Common myeloid progenitor, CD34-positive (primary cell): ENCODE results near the gene ZNF821.
"Not testable (repeated sequence)": the region's sequence is repeated elsewhere in the genome, so short reads cannot be mapped to it uniquely, and the experiment has no call there.

Experiments used
- CTCF ChIA-PET: fragments of 350-600 bp; sonication (Branson Sonifier 250); formaldehyde crosslinking; loops from one replicate; lab custom pipeline; 2021; ENCODE audit warnings: antibody characterized with exemption; lab: Charles Lee
- POLR2A ChIA-PET: fragments of 350-600 bp; sonication (Branson Sonifier 250); formaldehyde crosslinking; loops from one replicate; lab custom pipeline; 2021; ENCODE audit warnings: antibody characterized with exemption; lab: Charles Lee
- DNase-seq, 3 donors: peaks; one replicate each; pipeline versions ENCODE4 v3.0.0 to v3.0.0-alpha.2; 2013
- H3K27ac ChIP-seq, 2 experiments: 1 replicate in 1 of 2; 2 replicates in 1 of 2; pipeline ENCODE4 v1.7.0; 2013; ENCODE audit warnings: inconsistent platforms in 2 of 2, low read length in 2 of 2, mild to moderate bottlenecking in 2 of 2, low read depth in 1 of 2, moderate library complexity in 1 of 2; ENCODE audit not compliant: severe bottlenecking in 2 of 2, insufficient read depth in 1 of 2, poor library complexity in 1 of 2
- H3K27me3 ChIP-seq, 5 experiments: replicated peaks in 2 of 5; 1 replicate in 3 of 5; 2 replicates in 2 of 5; pipeline versions ENCODE4 v1.6.1 to v1.7.0; 2013; ENCODE audit warnings: low read length in 4 of 5, mild to moderate bottlenecking in 2 of 5, moderate library complexity in 2 of 5, inconsistent platforms in 1 of 5; ENCODE audit not compliant: insufficient read depth in 5 of 5, control insufficient read depth in 4 of 5
- H3K36me3 ChIP-seq, 4 experiments: 1 replicate in 2 of 4; 2 replicates in 2 of 4; pipeline versions ENCODE4 v1.6.1 to v1.7.0; 2013; ENCODE audit warnings: low read length in 3 of 4, control low read depth in 1 of 4, mild to moderate bottlenecking in 1 of 4; ENCODE audit not compliant: control insufficient read depth in 4 of 4, insufficient read depth in 4 of 4
- H3K4me1 ChIP-seq, 4 experiments: 1 replicate in 3 of 4; 2 replicates in 1 of 4; pipeline versions ENCODE4 v1.6.1 to v1.7.1; 2013; ENCODE audit warnings: low read length in 3 of 4, mild to moderate bottlenecking in 3 of 4, control low read depth in 1 of 4, inconsistent platforms in 1 of 4, moderate library complexity in 1 of 4; ENCODE audit not compliant: control insufficient read depth in 4 of 4, insufficient read depth in 4 of 4; ENCODE audit errors: control extremely low read depth in 1 of 4
- H3K4me3 ChIP-seq, 7 experiments: 1 replicate in 4 of 7; 2 replicates in 3 of 7; pipeline versions ENCODE4 v1.5.1 to v1.7.0; 2013; ENCODE audit warnings: mild to moderate bottlenecking in 7 of 7, low read length in 6 of 7, moderate library complexity in 6 of 7, inconsistent platforms in 2 of 7, low read depth in 2 of 7, control low read depth in 1 of 7; ENCODE audit not compliant: insufficient read depth in 4 of 7, control insufficient read depth in 1 of 7; ENCODE audit errors: extremely low read depth in 1 of 7
- H3K9me3 ChIP-seq, 5 experiments: 1 replicate in 4 of 5; 2 replicates in 1 of 5; pipeline versions ENCODE4 v1.6.1 to v1.7.1; 2013; ENCODE audit warnings: low read length in 4 of 5, mild to moderate bottlenecking in 2 of 5, inconsistent platforms in 1 of 5, low read depth in 1 of 5, moderate library complexity in 1 of 5; ENCODE audit not compliant: control insufficient read depth in 4 of 5, insufficient read depth in 2 of 5; ENCODE audit errors: control extremely low read depth in 1 of 5
- WGBS: methylation state at CpG from one replicate; pipeline ENCODE4 v1.1.5; 2013; ENCODE audit not compliant: insufficient coverage; 5-methylcytosine and 5-hydroxymethylcytosine counted together

The ZNF821 gene

DNA sequence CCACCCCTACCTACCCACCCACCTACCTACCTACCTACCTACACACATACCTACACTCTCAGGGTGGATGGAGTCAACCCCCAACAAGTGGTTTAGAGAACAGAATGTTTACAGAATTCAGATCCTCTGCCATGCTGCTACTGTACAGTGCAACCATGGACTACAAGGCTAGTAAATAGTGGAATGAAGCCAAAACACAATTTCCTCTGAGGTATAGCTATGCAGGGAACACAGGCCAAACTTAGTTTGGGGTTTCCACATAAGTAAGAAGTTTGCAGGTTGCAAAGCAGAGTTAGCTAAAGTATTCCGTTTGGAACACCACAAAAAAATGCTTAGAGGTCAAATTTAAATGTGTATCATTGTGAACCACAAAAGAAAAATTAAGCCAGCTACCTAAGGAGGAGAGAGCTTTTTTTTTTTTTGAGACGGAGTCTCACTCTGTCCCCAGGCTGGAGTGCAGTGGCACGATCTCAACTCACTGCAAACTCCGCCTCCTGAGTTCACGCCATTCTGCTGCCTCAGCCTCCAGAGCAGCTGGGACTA, 72.7 kb downstream of the ZNF821 start:
- no peaks in the 10 kb centered on the region for H3K27me3 ChIP-seq
- H3K36me3 ChIP-seq = peaks cover 0 to 2% (median 0%) of the 10 kb centered on the region in 4 experiments
- peak overlapping the region; percentile 71 to 100 for H3K27ac ChIP-seq
- no peaks in the 10 kb centered on the region for H3K9me3 ChIP-seq
- H3K4me1 ChIP-seq = peaks cover 9 to 48% (median 28%) of the 10 kb centered on the region in 4 experiments
- CTCF ChIA-PET = interaction anchor here (0.9 to 2.0 kb wide), 4 partner anchors 12 to 73 kb away, joined by 3 to 6 read pairs (median 4); partner anchors contain the start of gene ZNF821
- WGBS = 0% methylated on average over 1 of the region's 5 CpGs
- peak overlapping the region in 2 of 7 experiments; percentile 40 to 60 for H3K4me3 ChIP-seq
- DNase-seq = peak; percentile 81 to 94 (median 93)
- POLR2A ChIA-PET = no interaction called here

DNA sequence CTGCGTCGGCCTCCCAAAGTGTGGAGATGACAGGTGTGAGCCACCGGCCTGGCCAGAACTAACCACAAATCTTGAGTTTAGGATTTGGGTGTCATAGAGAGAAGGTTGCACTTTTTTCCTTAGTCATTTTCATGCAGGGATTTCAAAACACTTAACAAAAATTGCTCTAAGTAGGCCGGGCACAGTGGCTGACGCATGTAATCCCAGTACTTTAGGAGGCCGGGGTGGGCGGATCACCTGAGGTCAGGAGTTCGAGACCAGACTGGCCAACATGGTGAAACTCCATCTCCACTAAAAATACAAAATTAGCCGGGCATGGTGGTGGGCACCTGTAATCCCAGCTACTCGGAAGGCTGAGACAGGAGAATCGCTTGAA, 73.8 kb downstream of the ZNF821 start:
- H3K36me3 ChIP-seq, H3K9me3 ChIP-seq, H3K4me3 ChIP-seq, H3K27me3 ChIP-seq, POLR2A ChIA-PET: not testable (repeated sequence)
- CTCF ChIA-PET = interaction anchor here (1.4 to 2.0 kb wide), 2 partner anchors 33 to 73 kb away, joined by 3 to 6 read pairs; no protein-coding TSS in a partner anchor
- Histone ChIP-seq H3K27ac (peak overlapping the region; percentile 79 to 100), H3K4me1 (peaks cover 9 to 50% (median 28%) of the 10 kb centered on the region in 4 experiments)
- 100% methylated on average over 7 of the region's 11 CpGs for WGBS
- DNase-seq = peak in 1 of 3 donors; percentile 9
